Activated CD4-positive, alpha-beta T cell treated with anti-CD3 and anti-CD28 coated beads for 1 hour (primary cell): Measurements from ENCODE around the gene RAD9A.

Experiments used
- DNase-seq: peaks from one replicate; pipeline ENCODE4 v3.0.0-alpha.2; 2020

Gene RAD9A

DNA sequence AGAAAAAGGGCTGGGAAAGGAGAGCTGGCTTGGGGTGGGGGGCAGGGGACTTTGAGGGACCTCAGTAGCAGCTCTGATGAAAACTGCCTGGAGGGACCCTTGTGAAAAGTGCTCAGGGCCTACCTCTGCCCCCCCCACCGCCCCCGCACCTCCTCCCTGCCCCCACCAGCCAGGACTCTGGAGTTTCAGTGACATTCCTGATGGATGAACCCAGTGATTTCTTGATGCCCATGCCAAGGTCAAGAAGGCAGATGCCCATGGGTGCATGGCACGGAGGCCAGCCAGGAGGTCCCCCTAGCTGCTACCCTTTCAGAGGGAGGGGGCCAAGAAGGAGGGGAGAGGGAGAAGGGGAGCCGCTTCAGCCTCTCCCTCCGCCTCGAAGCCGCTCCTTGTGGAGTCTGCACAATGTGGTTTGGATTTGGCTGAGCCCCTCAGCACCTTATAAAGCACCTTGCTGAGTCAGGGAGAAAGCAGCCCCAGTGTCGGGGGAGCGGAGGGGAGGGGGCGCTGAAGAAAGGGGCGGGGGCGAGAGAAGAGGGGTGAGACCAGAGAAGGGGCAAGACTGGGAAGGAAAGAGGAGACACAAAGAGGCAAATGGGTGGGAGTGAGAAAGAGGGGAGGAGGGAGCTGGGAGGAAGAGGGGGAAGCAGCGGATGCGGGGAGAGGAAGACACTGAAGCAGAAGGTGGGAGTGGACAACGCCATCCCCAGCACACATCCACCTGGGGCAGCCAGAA is 16.3 kb upstream of the RAD9A start:
- no peak for DNase-seq

DNA sequence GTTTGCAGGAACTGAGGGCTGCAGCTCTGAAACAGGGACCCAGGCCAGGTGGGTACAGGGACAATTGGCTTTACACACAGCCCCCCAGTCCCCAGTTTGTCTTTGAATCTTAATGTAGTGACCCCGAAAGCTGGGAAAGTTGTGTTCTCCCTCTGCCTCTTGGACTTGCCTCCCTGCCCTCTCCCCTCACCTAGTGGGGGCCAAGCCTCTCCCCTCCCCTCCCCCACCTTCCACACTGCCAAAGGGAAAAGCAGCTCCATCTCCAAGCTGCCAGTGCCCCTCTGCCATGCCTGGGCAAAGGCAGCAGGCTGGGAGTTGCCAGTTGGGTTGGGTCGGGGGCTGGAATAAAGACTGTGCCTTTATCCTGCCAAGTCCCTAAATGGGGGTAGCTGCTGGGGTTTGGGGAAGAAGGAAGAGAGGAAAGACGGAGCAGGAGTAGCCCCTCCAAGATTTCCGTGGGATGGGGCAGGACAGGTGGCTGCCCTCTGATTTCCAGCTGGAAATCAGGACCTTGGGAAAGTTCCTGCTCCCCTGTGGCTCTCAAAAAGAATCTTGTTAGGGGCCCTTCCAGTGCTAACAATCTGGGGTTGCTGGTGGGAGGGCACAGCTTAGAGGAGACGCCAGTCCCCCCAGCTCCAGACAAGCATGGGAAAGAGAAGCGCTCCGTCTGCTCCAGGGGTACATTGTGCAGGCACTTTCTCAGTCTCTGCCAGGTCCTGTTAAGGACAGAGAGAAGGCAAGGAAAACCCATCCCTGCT is 15.5 kb upstream of the RAD9A start:
- no peak for DNase-seq

DNA sequence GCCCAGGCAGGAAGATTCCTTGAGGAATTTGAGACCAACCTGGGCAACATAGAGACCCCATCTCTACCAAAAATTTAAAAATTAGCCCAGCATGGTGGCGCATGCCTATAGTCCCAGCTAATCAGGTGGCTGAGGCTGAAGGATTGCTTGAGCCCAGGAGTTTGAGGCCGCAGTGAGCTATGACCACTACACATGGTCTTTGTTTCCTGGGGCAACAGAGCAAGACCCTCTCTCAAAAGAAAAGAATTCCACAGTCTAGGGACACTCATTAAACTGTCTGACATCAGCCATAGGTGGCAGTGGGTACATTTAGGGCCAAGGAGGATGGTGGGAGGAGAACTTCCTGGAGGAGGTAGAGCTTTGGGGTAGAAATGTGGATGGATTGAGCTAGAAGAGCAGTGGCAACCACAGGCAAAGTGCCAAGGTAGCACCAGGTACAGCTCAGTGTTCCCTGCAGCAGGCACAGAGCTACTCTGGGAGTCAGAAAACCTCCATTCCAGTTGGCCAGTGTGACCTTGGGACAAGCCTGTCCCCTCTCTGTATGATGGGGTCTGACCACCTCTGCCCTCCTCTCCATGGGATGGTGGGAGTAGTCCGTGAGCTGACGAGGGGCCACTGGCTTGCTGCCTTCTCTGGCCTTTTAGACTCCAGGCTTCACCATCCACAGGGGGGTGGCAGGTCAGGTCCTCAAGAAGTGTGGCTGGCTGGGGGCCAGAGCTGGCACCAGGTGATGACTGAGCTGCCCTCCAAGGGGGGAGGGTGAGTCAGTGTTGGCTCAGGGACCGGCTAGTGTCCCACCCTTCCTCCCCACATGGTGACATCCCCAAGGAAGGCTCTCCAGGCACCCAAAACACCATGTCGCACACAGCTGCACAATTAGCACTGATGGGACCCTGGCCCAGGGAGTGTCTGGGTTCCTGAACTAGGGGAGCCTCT is 14.6 kb upstream of the RAD9A start:
- DNase-seq: no peak

DNA sequence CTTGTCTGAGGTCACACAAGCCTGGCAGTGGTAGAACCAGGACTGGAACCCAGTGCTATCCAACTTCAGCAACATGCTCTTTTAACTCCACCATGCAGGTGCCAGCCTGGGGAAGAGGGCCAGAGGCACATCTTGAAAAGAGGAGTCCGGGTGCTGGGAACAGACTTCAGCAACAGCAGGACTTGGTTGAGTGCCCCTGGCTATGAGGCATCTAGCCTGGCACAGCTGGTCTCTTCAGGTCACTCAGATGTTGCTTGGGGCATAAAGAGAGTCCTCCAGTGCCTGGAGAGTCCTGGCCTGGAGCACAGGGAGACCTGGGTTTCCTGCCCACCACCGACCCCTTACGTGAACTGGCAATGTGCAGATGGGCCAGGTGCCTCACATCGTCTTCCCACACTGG is 13.2 kb upstream of the RAD9A start:
- no peak for DNase-seq

DNA sequence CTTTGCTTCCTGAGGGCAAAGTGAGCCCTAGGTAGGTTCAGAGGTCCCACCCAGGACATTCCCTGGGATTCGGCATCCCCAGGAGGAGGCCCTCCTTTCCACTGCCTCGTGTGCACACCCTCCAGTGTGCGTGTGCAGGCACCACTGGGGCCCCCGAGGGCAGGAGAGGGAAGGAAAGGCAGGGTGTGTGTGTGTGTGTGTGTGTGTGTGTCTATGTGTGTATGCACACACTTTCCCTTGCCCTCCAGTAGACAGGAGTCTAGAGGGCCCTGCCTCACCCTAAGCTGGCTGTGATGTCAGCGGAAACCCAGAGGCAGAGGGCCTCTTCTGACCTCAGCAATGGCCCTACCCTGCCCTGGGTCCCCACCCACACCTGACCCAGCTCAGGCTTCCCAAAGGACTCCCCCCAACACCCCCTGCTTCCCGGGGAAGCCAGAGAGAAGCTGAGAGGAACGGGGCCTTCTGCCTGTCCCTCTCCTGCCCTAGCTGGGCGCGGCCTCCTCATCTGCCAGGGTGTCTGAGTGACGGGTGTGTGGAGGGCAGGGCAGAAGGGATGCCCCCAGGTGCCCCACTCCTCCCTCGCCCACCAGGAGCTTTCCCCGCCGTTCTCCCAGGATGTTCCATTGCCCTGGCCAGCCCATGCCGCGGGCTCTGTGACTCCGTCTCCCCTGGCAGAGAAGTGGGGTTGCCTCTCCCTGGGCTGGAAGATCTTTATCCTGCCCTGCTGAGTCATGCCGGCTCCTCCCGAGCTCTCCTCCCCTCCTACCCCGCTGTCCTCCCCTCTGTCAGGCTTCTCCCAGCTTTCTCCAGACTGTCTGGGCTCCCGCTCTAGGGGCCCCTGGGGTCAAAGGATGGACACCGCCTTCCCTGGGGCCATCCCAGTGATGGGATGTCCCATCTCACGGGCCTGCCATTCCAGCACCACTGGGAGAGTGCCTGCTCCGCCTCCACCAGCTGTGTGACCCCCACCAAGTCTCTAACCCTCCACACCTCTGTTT is 12.4 kb upstream of the RAD9A start:
- no peak for DNase-seq

DNA sequence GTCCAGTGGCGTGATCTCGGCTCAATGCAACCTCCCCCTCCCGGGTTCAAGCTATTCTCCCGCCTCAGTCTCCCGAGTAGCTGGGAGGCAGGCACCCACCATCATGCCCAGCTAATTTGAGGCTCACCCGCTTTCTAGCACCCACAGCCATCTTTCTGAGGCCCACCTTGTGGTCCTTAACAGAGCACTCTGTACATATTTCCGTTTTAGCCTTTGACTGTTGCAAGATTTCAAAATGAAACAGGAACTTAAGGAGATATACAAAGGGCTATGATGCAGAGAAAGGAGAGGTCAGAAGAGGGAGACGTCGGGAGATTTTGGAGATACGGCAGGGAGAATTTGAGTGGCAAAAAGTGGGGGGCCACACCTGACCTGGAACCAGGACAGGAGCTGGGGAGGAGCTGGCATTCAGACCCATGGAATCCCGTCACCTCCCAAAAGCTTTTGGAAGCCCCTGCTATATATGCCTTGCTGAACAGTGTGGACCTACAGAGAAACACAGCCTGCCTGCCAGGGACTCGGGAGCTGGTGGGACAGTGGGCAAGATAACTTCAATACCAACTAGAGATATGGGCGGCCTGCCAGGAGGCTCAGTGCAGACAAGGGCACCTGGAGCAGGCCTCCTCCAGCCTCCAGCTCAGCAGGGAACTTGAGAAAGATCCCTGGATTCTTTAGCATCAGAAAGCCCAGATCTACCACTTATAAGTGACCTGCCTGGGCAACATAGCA is 10.4 kb upstream of the RAD9A start:
- DNase-seq: no peak

DNA sequence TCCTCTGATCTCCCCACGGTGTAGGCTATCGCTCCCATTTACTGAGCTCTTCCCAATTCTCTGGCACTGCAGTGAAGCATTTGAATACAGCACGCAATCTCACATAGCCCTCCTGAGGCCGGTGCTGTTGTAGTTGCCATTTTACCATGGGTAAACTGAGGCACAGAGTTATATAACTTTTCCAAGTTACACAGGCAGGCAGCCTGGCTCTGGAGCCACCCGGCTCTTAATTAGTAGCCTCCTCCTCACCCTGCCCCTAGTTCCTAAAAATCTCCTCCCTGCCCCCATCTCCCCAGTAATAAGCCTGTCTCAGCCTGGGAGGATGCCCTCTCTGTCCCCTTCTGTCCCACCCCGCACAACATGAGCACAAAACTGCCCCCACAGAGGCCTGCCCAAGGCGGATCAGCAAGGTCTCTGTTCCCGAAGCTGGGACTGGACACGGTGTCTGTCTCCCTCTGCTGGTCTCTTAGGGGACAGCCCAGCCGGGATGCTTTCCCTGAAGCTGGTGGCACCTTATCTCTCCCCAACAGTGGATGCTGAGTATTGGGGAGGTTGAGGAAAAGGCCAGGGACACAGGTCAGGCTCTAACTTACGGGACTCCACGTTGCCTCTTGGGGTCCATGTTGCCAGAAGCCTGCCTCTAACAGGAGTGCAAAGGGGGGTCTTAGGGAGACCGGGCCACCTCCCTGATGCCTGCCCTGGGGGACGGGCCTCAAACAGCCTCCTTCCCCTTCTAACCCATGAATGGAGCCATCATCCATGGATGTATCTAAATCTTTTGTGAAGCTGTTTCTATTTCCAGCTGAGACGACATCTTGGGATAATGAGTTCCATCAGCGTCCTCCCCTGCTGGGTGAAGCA is 9.3 kb upstream of the RAD9A start:
- DNase-seq: peak; percentile 76

DNA sequence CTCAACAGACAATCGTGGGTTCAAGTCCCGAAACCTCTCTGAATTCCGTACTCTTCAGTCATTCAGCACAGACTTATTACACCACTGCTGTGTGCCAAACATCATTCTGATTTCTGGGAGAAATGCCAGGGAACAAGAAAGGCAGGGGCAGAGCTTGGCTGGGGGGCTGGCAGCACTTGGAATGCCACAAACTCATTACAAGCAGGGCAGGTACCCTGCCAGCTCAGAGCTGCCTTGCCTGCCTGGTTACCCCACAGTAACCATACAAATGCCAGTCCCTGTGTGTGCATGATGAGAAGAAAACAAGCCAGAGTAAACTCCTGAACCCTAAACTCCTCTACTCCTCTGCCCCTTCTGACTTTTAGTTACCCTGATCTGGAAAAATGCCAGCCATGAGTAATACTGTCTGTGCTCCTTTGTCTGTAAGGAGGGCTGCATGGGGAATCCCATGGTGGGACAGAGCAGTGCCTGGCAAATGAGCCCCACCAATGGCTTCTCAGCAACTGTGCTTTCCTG is 6.9 kb upstream of the RAD9A start:
- DNase-seq: no peak

DNA sequence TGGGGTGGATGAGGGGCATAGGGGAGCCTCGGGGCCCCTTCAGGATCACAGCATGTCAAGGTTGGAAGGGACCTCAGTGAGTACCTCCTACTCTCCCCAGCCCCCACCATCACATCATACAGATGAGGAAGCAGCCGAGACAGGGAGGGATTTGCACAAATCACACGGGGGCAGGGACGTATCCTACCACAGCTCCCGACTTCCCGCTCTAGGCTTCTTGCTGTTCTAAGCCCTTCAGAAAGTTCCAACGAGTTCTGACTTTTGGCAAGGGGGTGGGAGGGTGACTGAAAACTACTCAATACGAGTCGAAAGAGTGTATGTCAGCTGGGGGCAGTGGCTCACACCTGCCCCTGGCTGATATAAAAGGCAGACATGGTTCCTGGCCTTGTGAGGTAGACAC is 4.7 kb upstream of the RAD9A start:
- no peak for DNase-seq

DNA sequence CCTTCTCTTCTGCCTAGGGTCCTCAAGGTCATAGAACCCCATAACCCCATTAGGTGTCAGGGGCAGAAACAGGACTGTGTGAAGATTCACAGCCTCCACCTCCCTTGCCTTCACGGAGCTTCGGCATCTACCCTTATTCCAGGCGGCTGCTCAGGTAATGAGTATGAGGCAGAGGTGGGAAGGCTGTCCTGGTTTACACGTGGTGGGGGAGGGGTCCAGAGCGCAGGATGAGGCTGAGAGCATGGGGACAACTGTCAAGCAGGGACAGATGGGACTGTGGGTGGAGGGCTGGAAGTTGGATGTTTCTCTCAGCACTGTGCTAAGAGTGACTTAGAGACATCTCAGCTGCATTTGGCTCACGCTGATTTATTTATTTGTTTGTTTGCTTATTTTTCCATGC is 4.3 kb upstream of the RAD9A start:
- no peak for DNase-seq

DNA sequence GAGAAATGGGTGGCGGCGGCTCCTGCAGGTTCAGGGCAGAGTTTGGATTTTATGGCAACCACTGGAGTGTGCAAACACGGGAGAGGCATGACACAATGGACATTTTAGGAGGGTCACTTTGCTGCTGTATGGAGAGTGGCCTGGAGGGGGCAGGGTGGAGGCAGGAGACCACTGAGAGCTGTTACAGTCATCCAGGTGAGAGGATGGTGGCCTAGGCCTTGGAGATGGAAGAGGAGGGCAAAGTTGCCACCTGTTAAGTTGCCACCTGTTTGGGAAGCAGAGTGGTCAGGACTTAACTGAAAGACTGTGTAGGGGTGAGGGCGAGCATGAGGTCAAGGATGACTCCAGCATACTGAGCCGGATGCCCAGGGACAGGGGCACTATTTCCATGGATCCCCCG is 2.3 kb upstream of the RAD9A start:
- no peak for DNase-seq

DNA sequence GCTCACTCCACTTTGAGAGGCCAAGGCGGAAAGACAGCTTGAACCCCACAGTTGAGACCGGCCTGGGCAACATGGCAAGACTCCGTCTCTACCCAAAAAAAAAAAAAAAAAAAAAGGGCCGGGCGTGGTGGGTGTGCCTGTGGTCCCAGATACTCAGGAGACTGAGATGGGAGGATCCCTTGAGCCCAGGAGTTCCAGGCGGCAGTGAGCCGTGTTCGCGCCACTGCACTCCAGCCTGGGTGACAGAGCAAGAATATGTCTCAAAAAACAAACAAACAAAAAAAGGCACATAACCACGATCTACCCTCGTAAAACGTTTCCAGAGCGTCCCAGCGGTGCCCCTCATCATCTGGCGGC is 861 bp upstream of the RAD9A start:
- no peak for DNase-seq

DNA sequence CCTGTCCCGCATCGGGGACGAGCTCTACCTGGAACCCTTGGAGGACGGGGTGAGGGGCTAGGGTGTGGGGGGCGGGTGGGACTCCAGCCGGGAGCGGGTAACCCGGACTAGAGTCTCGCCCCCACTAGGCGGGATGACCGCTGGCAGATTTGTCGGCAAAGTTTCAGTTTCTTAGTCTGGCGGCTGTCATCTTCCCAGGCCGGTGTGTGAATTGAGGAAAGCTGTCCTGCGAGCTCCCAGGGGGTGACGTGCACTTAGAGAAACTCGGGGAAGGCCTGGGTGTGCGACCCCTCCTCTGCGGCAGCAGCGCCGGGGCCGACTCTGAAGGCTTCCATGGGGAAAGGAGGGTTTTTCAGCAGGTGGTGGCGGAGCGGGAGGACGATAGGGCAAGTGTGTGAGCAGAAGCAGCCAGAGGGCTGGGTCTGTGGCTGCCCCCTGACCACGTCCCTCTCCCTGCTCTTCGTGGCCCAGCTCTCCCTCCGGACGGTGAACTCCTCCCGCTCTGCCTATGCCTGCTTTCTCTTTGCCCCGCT is 463 bp downstream of the RAD9A start:
- DNase-seq: no peak

DNA sequence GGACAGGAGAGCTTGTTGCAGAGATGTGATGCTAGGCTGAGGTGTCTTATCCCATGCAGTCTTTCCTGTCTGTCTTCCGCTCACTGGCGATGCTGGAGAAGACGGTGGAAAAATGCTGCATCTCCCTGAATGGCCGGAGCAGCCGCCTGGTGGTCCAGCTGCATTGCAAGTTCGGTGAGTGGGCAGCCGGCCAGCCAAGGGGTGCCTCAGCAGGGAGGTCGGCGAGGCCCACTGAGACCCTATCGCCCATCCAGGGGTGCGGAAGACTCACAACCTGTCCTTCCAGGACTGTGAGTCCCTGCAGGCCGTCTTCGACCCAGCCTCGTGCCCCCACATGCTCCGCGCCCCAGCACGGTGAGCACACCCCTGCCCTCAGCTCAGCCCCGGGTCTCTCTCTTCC is 1.7 kb downstream of the RAD9A start:
- no peak for DNase-seq

DNA sequence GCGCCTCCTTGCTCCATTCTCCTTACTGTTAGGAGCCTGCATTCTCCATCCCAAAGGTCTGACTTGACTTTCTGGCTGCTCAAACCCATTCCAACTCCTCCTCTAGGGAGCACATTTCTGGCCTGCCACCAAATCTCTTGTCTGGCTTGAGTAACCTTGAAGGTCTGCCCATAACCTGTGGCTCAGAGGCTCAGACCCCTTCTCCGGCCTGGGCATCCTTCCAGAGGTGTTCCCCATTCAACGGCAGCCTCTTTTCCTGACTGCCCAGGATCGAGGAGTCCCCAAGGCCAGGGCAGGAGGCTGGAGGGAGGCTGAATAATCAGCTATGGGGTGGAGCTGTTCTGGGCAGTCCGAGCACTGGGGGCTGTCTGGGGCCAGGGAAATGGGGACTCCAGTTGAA is 2.2 kb downstream of the RAD9A start:
- DNase-seq: no peak

DNA sequence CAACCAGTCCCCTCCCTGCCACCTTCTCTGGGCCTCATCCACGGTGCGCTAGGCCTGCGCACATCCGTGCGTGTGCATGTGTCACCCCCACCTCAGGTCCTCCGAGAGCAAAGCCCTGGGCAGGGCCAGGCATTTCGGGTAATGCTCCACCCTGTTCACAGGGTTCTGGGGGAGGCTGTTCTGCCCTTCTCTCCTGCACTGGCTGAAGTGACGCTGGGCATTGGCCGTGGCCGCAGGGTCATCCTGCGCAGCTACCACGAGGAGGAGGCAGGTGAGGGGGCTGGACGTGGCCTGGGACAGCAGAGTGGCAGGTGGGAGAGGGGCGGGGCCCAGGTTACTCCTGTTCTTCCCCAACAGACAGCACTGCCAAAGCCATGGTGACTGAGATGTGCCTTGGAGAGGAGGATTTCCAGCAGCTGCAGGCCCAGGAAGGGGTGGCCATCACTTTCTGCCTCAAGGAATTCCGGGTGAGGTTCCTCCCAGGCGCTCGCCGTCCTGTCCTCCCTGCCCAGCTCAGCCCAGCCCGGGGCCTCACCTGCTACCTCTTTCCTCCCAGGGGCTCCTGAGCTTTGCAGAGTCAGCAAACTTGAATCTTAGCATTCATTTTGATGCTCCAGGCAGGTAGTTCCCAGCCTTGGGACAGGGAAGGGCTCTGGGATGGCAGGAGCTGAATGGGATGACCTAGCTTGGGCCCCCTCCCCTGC is 3.9 kb downstream of the RAD9A start:
- DNase-seq: no peak

DNA sequence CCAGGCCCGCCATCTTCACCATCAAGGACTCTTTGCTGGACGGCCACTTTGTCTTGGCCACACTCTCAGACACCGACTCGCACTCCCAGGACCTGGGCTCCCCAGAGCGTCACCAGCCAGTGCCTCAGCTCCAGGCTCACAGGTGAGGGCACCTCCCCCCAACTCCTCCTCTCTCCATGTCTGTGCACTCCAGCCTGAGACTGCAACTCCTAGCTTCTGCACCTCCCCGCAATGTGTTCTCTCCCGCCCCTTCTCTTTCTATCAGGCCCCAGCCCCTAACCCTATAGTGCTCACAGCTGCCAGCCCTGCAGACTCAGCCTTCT is 4.4 kb downstream of the RAD9A start:
- no peak for DNase-seq

DNA sequence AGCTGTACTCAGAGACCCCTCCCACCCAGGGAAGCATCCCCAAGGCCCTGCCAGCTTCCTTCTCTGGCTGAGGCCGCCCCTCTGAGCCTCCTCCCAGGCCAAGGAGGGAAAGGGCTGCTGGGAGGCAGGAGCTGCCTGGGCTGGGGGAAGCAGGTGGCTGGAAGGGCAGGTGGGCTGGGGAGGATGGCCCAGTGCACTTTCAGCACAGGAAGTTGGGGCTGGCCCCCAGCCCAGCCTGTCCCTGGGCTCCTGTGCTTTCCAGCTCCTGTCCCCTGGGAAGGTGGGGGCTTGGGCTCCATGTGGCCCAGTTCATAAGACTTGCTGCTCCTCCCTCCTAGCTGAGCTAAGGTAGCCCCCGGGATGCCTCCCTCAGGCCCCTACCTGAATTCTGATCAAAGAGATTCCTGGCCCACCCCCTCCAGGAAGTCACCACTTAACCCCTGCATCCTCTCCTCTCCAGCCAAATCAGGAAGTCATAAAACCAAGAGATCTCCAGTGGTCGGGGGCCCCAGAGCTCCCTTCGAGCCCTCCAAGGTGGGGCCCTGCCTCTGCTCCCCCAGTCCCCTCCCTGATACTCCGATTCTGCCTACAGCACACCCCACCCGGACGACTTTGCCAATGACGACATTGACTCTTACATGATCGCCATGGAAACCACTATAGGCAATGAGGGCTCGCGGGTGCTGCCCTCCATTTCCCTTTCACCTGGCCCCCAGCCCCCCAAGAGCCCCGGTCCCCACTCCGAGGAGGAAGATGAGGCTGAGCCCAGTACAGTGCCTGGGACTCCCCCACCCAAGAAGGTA is 5.0 kb downstream of the RAD9A start:
- DNase-seq: no peak

DNA sequence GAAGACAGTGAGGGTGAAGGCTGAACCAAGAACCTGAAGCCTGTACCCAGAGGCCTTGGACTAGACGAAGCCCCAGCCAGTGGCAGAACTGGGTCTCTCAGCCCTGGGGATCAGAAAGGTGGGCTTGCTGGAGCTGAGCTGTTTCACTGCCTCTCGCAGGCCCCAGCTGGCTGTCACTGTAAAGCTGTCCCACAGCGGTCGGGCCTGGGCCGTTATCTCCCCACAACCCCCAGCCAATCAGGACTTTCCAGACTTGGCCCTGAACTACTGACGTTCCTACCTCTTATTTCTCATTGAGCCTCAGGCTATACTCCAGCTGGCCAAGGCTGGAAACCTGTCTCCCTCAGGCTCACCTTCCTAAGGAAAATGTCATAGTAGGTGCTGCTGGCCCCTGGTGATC is 5.8 kb downstream of the RAD9A start:
- DNase-seq: no peak
